ENCODE results near the gene PAQR5. TPM values are rescaled to one million over a fixed set of nuclear protein-coding genes. Genes with fewer than 3 reads are reported as not detected.

PAQR5 gene
- total RNA-seq, 2 experiments from 2014 or later: not detected

- ATAC-seq: no peak
- Mint-ChIP-seq H3K27me3 (peaks cover 36% of the 10 kb centered on the region), H3K4me1 (peaks cover 5% of the 10 kb centered on the region), H3K27ac (no peak overlapping the region), H3K4me3 (no peak overlapping the region), H3K9me3 (ENCODE audit: low read depth) (no peaks in the 10 kb centered on the region), H3K36me3 (no peaks in the 10 kb centered on the region)
- no peak for DNase-seq
- CTCF ChIA-PET: interaction anchor here (1.0 kb wide), 1 partner anchor 14 kb away, joined by 4 read pairs; no protein-coding TSS in a partner anchor
Measured at GRCh38 chr15:69408841-69409240, 110.1 kb downstream of the PAQR5 start.

GRCh38 chr15:69410248-69410874 is 111.6 kb downstream of the PAQR5 start:
- CTCF ChIA-PET: no interaction called here
- H3K4me1 Mint-ChIP-seq: peaks cover 9% of the 10 kb centered on the region
- H3K9me3 Mint-ChIP-seq (ENCODE audit: low read depth): no peaks in the 10 kb centered on the region
- H3K4me3 Mint-ChIP-seq: no peak overlapping the region
- H3K27me3 Mint-ChIP-seq: peaks cover 25% of the 10 kb centered on the region
- H3K27ac Mint-ChIP-seq: no peak overlapping the region
- DNase-seq (no peak), ATAC-seq (no peak)
- peaks cover 3% of the 10 kb centered on the region for H3K36me3 Mint-ChIP-seq

DNA sequence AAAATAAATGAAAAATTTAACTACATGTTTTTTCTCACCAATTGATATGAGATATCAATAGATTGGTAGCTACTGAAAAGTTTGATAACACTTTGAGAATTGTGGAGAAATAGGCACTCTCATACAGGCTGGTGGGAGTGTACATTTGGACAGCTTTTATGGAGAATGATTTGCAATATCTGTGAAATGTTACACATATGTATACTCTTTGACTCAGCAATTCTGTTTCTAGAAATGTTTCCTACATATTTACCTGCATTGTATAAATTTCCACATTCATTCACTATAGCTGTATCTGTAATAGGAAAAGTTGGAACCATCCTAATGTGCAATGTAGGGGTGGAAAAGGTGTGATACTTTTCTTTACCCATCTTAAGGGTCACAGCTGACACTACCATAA is 113.6 kb downstream of the PAQR5 start:
- ATAC-seq (no peak), DNase-seq (no peak)
- CTCF ChIA-PET: interaction anchor here (1.1 to 3.2 kb wide), 4 partner anchors 17 to 51 kb away, joined by 3 to 8 read pairs (median 4); no protein-coding TSS in a partner anchor
- H3K4me3 Mint-ChIP-seq: no peak overlapping the region
- peaks cover 9% of the 10 kb centered on the region for H3K36me3 Mint-ChIP-seq
- no peak overlapping the region for H3K27ac Mint-ChIP-seq
- no peaks in the 10 kb centered on the region for H3K9me3 Mint-ChIP-seq (ENCODE audit: low read depth)
- peaks cover 20% of the 10 kb centered on the region for H3K4me1 Mint-ChIP-seq
- peaks cover 18% of the 10 kb centered on the region for H3K27me3 Mint-ChIP-seq

DNA sequence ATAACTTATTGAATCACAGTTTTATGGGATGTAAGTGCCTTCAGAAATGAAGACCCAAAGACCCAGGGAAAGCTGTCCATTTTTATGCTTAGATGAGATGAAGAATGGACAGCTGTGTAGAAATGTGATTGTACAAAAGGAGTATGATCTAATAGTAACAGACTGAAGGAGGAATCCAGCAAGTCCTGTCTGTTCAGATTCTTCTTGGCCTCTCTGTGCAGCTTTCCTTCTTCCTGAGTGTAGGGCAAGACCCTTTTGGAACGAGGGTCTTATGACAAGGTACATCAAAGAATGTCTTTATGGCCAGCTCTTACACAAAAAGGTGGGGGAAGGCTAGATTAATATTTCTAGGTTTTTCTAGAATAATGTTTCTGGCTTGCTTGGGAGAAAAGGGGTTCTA is 114.0 kb downstream of the PAQR5 start:
- H3K27me3 Mint-ChIP-seq: peaks cover 16% of the 10 kb centered on the region
- ATAC-seq (no peak), DNase-seq (no peak)
- H3K4me3 Mint-ChIP-seq: no peak overlapping the region
- peaks cover 13% of the 10 kb centered on the region for H3K36me3 Mint-ChIP-seq
- peaks cover 23% of the 10 kb centered on the region for H3K4me1 Mint-ChIP-seq
- CTCF ChIA-PET: interaction anchor here (1.1 to 3.2 kb wide), 4 partner anchors 18 to 50 kb away, joined by 3 to 8 read pairs (median 4); no protein-coding TSS in a partner anchor
- H3K27ac Mint-ChIP-seq: no peak overlapping the region
- no peaks in the 10 kb centered on the region for H3K9me3 Mint-ChIP-seq (ENCODE audit: low read depth)

DNA sequence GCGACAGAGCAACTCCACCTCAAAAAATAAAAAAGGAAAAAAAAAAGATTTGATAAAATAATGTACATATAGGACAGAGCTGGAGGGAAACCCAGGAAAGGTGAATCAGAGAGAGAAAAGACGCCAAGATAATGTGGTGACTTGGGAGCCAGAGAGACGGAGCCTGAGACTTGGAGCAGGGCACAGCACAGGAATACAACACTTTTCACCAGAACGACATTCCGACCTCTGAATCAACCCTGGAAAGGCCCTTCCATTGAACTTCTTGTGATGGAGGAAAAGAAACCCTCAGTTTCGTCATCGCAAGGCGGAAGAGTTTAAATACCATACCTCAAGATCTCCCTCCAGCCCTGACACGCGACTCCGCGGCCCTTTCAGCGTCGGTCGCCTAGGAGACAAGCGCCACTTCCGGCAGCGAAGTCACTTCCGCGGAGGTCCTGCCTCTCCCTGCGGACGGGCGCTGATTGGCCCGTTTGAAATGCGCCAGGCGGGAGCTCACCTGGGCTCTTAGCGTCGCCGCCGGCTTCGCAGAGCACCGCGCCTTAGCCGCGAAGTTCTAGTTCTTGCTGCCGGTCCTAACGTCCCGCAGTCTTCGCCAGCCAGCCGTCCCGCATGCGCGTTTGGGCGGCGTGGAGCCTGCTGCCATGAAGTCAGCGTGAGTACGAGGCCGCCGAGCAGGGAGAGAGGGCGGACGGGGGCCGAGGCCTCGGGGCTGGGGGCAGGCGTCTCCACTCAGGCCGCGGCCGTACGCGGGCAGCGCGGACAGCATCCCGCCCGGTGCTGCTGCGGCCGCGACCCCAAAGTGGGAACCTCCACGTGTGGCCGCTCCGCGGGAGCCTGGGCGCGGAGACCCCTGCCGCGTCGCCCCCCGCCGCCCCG is 115.3 kb downstream of the PAQR5 start, which contains the start of gene KIF23:
Gene KIF23 (plus strand): TSS at position 528 of the 879 bp plus-strand sequence. CDS start 117 bp downstream, at position 645.
- peak within 1 kb of the TSS; percentile 88 for H3K4me3 Mint-ChIP-seq
- ATAC-seq: peak; percentile 98
- CTCF ChIA-PET: interaction anchor here (0.6 to 3.2 kb wide), 10 partner anchors 9 to 243 kb away, joined by 3 to 8 read pairs (median 4); no protein-coding TSS in a partner anchor
- H3K4me1 Mint-ChIP-seq: peaks cover 23% of the 10 kb centered on the region
- peaks cover 21% of the 10 kb centered on the region for H3K36me3 Mint-ChIP-seq
- DNase-seq: peak; percentile 97
- H3K9me3 Mint-ChIP-seq (ENCODE audit: low read depth): no peaks in the 10 kb centered on the region
- H3K27ac Mint-ChIP-seq: peak within 1 kb of the TSS; percentile 77
- peaks cover 8% of the 10 kb centered on the region for H3K27me3 Mint-ChIP-seq

DNA sequence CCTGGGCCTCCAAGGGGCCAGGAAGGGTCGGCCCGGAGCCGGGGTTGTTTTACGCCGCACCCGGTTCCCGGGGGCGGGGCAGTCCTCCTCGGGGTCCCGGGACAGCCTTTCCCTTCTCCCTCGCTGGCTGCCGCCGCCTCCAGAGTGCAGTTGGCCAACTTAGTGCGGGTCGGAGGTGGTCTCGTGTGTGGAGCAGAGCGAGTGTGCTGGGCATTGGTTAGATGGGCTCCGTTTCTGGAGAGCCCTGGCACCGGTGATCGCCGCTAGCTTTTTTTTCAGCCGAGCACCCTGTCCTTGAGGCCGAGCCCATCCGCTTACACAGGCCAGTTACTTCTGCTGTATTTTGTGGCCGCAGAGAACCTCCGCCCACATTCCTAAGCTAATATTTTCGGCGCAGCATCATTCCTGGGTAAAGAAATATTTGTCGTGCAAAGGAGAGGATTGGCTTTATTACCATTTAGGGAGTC is 116.0 kb downstream of the PAQR5 start:
- Mint-ChIP-seq H3K27ac (peak overlapping the region; percentile 72), H3K9me3 (ENCODE audit: low read depth) (no peaks in the 10 kb centered on the region), H3K36me3 (peaks cover 26% of the 10 kb centered on the region), H3K27me3 (peaks cover 2% of the 10 kb centered on the region), H3K4me3 (peak overlapping the region; percentile 88), H3K4me1 (peaks cover 23% of the 10 kb centered on the region)
- ATAC-seq: peak; percentile 52
- CTCF ChIA-PET: interaction anchor here (0.6 to 1.5 kb wide), 6 partner anchors 14 to 244 kb away, joined by 3 to 7 read pairs (median 4); no protein-coding TSS in a partner anchor
- DNase-seq: peak; percentile 50

- CTCF ChIA-PET: interaction anchor here (0.6 to 4.0 kb wide), 3 partner anchors 9 to 47 kb away, joined by 4 to 16 read pairs (median 4); no protein-coding TSS in a partner anchor
- Mint-ChIP-seq H3K9me3 (ENCODE audit: low read depth) (no peaks in the 10 kb centered on the region), H3K27me3 (peaks cover 2% of the 10 kb centered on the region), H3K36me3 (peaks cover 26% of the 10 kb centered on the region), H3K4me1 (peaks cover 23% of the 10 kb centered on the region), H3K27ac (no peak overlapping the region), H3K4me3 (peak overlapping the region; percentile 88)
- ATAC-seq (no peak), DNase-seq (no peak)
Measured at GRCh38 chr15:69415381-69415780, 116.7 kb downstream of the PAQR5 start.

DNA sequence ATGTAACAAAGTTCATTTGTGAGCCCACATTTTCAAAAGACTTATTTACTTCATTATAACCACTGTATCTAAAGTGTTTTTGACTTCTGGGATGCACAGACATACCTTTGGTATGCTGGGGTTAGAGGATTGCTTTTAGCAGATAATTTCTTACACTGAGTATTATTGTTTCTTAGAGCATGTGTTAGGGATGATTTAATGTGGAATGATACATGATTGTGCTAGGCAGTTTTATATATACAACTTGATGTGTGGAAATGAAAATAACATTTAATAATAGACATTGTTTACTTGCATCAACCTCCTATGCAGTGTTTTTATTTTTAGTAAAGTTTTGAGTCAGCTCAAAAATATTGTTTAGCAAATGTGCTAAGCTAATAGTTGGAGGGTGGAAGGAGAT is 118.9 kb downstream of the PAQR5 start:
- Mint-ChIP-seq H3K4me1 (peaks cover 23% of the 10 kb centered on the region), H3K9me3 (ENCODE audit: low read depth) (no peaks in the 10 kb centered on the region), H3K27ac (no peak overlapping the region), H3K36me3 (peaks cover 40% of the 10 kb centered on the region), H3K4me3 (no peak overlapping the region), H3K27me3 (peaks cover 2% of the 10 kb centered on the region)
- no peak for ATAC-seq
- no peak for DNase-seq
- CTCF ChIA-PET: interaction anchor here (1.3 to 4.0 kb wide), 3 partner anchors 13 to 45 kb away, joined by 3 to 16 read pairs (median 4); no protein-coding TSS in a partner anchor

- Mint-ChIP-seq H3K4me3 (no peak overlapping the region), H3K27me3 (no peaks in the 10 kb centered on the region), H3K4me1 (peaks cover 4% of the 10 kb centered on the region), H3K27ac (no peak overlapping the region), H3K9me3 (ENCODE audit: low read depth) (no peaks in the 10 kb centered on the region), H3K36me3 (peaks cover 60% of the 10 kb centered on the region)
- CTCF ChIA-PET: no interaction called here
- ATAC-seq: no peak
- DNase-seq: no peak
Measured at GRCh38 chr15:69421498-69421897, 122.8 kb downstream of the PAQR5 start.

DNA sequence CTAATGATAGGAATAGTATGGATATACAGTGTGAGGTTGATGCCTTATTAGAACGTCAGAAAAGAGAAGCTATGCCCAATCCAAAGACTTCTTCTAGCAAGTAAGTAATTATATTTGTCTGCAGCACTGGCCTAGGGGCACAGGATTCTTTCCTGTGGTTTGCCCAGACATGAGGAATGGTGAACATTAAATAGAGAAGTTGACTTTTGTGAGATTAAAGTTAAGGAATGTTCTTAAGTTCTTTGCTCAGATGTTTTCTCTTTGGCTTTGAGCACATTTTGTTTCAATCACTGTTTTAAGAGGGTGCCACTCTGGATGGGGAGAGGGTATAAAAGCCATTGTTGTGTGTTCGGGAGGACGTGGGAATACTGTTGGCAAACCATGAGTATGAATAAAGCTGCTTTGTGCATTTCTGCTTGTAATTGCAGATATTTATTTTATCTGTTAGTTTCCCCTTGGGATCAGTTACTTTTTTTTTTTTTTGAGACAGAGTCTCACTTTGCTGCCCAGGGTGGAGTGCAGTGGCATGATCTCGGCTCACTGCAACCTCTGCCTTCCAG is 123.7 kb downstream of the PAQR5 start:
- H3K9me3 Mint-ChIP-seq (ENCODE audit: low read depth): no peaks in the 10 kb centered on the region
- H3K4me1 Mint-ChIP-seq: peaks cover 4% of the 10 kb centered on the region
- peaks cover 60% of the 10 kb centered on the region for H3K36me3 Mint-ChIP-seq
- no peak overlapping the region for H3K4me3 Mint-ChIP-seq
- CTCF ChIA-PET: no interaction called here
- DNase-seq (no peak), ATAC-seq (no peak)
- H3K27me3 Mint-ChIP-seq: no peaks in the 10 kb centered on the region
- H3K27ac Mint-ChIP-seq: no peak overlapping the region

GRCh38 chr15:69424001-69424400 is 125.3 kb downstream of the PAQR5 start:
- no peak overlapping the region for H3K4me3 Mint-ChIP-seq
- H3K4me1 Mint-ChIP-seq: peaks cover 1% of the 10 kb centered on the region
- H3K27ac Mint-ChIP-seq: no peak overlapping the region
- peaks cover 61% of the 10 kb centered on the region for H3K36me3 Mint-ChIP-seq
- H3K9me3 Mint-ChIP-seq (ENCODE audit: low read depth): no peaks in the 10 kb centered on the region
- ATAC-seq: no peak
- no peaks in the 10 kb centered on the region for H3K27me3 Mint-ChIP-seq
- no peak for DNase-seq
- CTCF ChIA-PET: no interaction called here

DNA sequence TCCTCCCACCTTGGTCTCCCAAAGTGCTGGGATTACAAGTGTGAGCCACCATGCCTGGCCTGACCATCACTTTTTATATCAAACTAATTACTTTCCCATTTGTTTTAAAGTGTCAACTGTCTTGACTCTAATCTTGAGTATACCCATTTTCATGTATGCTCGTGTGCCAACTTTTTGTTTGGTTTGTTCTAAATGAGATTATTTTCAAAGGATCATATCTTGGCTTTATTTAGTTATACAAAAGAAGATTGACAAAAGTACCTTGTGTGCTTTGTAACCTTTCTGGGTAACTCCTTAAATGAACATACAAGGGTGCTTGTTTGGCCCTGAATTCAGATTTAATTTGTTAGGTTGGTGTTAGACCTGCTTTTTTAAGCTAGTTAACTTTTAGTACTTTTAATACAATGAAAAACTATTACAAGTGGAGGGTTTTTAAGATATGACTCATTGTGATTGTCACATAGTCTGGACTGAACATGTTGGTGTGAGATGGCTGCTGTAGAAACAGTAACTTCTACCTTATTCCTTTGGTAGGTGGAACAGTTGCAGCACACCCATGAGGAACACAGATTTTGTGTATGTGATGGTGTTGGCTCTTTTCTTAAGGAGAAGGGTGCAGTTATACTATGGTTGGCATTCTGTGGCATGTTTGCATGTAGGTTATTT is 126.2 kb downstream of the PAQR5 start:
- peaks cover 1% of the 10 kb centered on the region for H3K4me1 Mint-ChIP-seq

More for the DNA sequence above, 126.2 kb downstream of the PAQR5 start:
- H3K36me3 Mint-ChIP-seq: peaks cover 61% of the 10 kb centered on the region
- CTCF ChIA-PET: interaction anchor here (0.7 kb wide), 1 partner anchor 11 kb away, joined by 4 read pairs; the partner anchor contains the start of gene KIF23
- ATAC-seq: no peak
- H3K4me3 Mint-ChIP-seq: no peak overlapping the region
- H3K27me3 Mint-ChIP-seq: no peaks in the 10 kb centered on the region
- H3K9me3 Mint-ChIP-seq (ENCODE audit: low read depth): no peaks in the 10 kb centered on the region
- H3K27ac Mint-ChIP-seq: no peak overlapping the region
- no peak for DNase-seq
